ENCODE data around the gene ZNF81.

DNA sequence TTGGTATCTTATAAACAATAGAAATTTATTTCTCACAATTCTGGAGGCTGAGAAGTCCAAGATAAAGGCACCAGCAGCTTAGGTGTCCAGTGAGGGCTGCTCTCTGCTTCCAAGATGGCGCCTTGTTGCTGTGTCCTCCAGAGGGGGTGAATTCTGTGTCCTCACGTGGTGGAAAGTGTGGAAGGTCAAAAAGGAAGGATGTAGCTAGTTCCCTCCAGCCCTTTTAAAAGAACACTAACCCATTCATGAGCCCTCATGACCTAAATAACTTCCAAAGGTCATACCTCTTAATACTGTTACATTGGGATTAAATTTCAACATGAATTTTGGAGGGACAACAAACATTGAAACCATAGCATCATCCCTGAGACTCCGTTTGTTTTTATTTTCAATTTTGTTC is 48.8 kb downstream of the ZNF81 start:
- TF ChIP-seq POLR2A (IDR thresholded peaks at IDR 0.05; ENCODE audit: low read length) (no peak), GATA1 (IDR thresholded peaks at IDR 0.05; ENCODE audit: low read depth, low read length) (no peak)
